ENCODE measurements around the gene GRIN2B.

DNA sequence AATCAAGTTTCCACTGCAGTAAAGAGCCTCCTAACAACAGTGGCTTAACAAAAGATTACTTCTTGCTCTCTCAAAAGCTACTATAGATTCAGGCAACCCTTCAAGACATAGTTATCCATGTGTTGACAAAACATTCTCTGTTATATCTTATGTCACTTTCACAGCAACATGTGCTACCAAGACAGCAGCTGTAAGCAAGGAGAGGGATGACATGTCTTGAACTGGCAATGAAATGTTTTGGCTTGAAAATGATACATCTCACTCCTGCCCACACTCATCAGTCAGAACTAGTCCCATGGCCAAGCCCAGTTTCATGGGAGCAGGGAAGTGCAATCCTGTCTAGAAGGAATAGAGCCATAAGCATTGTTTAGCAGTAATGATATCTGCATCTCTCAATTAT, 10.7 kb upstream of the GRIN2B start:
- TF ChIP-seq, protein P1, sequence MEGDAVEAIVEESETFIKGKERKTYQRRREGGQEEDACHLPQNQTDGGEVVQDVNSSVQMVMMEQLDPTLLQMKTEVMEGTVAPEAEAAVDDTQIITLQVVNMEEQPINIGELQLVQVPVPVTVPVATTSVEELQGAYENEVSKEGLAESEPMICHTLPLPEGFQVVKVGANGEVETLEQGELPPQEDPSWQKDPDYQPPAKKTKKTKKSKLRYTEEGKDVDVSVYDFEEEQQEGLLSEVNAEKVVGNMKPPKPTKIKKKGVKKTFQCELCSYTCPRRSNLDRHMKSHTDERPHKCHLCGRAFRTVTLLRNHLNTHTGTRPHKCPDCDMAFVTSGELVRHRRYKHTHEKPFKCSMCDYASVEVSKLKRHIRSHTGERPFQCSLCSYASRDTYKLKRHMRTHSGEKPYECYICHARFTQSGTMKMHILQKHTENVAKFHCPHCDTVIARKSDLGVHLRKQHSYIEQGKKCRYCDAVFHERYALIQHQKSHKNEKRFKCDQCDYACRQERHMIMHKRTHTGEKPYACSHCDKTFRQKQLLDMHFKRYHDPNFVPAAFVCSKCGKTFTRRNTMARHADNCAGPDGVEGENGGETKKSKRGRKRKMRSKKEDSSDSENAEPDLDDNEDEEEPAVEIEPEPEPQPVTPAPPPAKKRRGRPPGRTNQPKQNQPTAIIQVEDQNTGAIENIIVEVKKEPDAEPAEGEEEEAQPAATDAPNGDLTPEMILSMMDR (IDR thresholded peaks at IDR 0.05; ENCODE audit: borderline replicate concordance, extremely low read depth, low read length, poor library complexity, severe bottlenecking): no peak
- no peak for TF ChIP-seq EZH2 (IDR thresholded peaks at IDR 0.05; ENCODE audit: borderline replicate concordance, low read depth, low read length, severe bottlenecking)
